Smooth muscle cell (in vitro differentiated cells): ENCODE results near the gene BMP7. TPM values are rescaled to one million over a fixed set of nuclear protein-coding genes. Genes with fewer than 3 reads are reported as not detected.

ENCODE experiments used
- DNase-seq: peaks from one replicate; lab custom pipeline; 2025; ENCODE audit not compliant: unreplicated experiment; lab: John Stamatoyannopoulos, UW
- H2AFZ ChIP-seq: fragments of 200-600 bp; sonication (generic); 2 replicates; pipeline ENCODE4 v1.6.0; 2016; ENCODE audit warnings: antibody characterized with exemption, low read depth, mild to moderate bottlenecking
- H3F3A ChIP-seq: fragments of 200-600 bp; sonication (generic); 2 replicates; pipeline ENCODE4 v1.6.0; 2017; ENCODE audit warnings: antibody characterized with exemption, low read depth
- H3K27ac ChIP-seq: fragments of 200-600 bp; sonication (generic); 2 replicates; pipeline ENCODE4 v1.5.1; 2016; ENCODE audit warnings: low read depth, mild to moderate bottlenecking
- H3K27me3 ChIP-seq: fragments of 200-600 bp; sonication (generic); 2 replicates; pipeline ENCODE4 v1.6.1; 2016; ENCODE audit warnings: low read depth, mild to moderate bottlenecking
- H3K36me3 ChIP-seq: fragments of 200-600 bp; sonication (generic); 2 replicates; pipeline ENCODE4 v1.5.1; 2016; ENCODE audit warnings: low read depth
- H3K4me1 ChIP-seq: fragments of 200-600 bp; sonication (generic); 2 replicates; pipeline ENCODE4 v1.5.1; 2016; ENCODE audit warnings: low read depth
- H3K4me2 ChIP-seq: fragments of 200-600 bp; sonication (generic); 2 replicates; pipeline ENCODE4 v1.6.0; 2016; ENCODE audit warnings: mild to moderate bottlenecking
- H3K4me3 ChIP-seq: fragments of 200-600 bp; sonication (generic); 2 replicates; pipeline ENCODE4 v1.5.1; 2016; ENCODE audit warnings: mild to moderate bottlenecking
- H3K79me2 ChIP-seq: fragments of 200-600 bp; sonication (generic); 2 replicates; pipeline ENCODE4 v1.6.0; 2016; ENCODE audit warnings: low read depth, mild to moderate bottlenecking
- H3K9ac ChIP-seq: fragments of 200-600 bp; sonication (generic); 2 replicates; pipeline ENCODE4 v1.6.0; 2016; ENCODE audit warnings: low read depth
- H3K9me3 ChIP-seq: fragments of 200-600 bp; sonication (generic); replicated peaks from 2 replicates; pipeline ENCODE4 v1.5.1; 2016; ENCODE audit warnings: low read depth
- H4K20me1 ChIP-seq: fragments of 200-600 bp; sonication (generic); 2 replicates; pipeline ENCODE4 v1.6.0; 2016; ENCODE audit warnings: low read depth
- WGBS: methylation state at CpG from one replicate; pipeline ENCODE4 v1.1.7; 2016; ENCODE audit warnings: low lambda C conversion rate; 5-methylcytosine and 5-hydroxymethylcytosine counted together
- polyA plus RNA-seq: library from polyadenylated mRNA; unstranded; fragments of >200 nt; fragmentation: Nextera tagmentation; extraction: Ambion mirVana; gene quantifications from 2 replicates; pipeline ENCODE4 v1.2.1, GENCODE V29; 2016
- total RNA-seq: library from RNA; depleted of rRNA; stranded (reverse); fragments of >200 nt; gene quantifications from 2 replicates; pipeline ENCODE4 v1.2.3, GENCODE V29; 2014
- TF ChIP-seq, protein P1 (sequence below): fragments of 200-600 bp; sonication (generic); IDR thresholded peaks from 2 replicates; pipeline ENCODE4 v1.5.1; 2017; ENCODE audit warnings: borderline replicate concordance, mild to moderate bottlenecking, antibody characterized with exemption; ENCODE audit not compliant: insufficient read depth, poor library complexity, severe bottlenecking

BMP7 gene
- total and polyA plus RNA-seq, 2 experiments from 2014 or later = 18.1 to 28.3 TPM

DNA sequence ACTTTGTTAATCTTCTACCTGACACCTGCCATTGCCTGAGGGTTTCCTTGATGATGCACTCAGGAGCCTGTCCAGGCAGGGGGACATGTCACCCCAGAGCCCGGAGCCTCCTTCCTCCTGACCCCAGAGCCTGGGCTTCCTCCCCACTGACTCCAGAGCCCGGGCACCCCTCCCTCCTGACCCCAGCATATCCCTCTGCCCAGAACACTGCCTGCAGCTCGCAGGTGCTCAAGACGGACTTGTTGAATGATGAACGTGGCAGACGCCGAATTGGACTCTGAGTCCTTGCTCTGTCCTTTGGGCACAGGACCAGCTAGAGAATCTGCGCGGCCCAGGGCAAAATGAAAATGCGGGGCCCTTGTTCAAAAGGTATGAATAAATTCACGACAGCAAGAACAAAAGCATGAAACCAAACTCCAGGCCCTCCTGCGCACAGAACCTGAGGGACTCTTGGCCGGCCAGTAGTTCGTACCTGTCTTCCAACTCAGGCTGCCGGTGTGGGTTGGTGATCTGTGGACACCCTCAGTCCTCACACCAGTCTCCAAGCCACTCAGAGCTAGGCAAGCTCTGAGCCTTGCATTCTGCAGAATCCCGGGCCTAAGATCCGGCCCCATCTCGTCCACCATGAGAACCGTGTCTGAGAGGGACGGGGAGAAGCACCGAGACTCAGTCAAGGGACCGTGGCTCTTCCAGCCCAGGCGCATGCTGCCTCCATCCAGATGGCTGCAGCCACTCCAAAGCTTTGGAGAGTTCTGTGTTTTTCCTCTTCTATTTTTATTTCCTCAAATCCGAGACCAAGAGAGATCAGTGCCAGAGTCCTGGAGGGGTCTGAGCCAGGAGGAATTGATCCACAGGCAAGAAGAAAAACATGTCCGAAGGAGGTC is 104.7 kb downstream of the BMP7 start:
- no peaks in the 10 kb centered on the region for H3F3A ChIP-seq
- H3K9ac ChIP-seq = no peak overlapping the region
- no peak overlapping the region for H3K27ac ChIP-seq
- no peak overlapping the region for H3K4me2 ChIP-seq
- H4K20me1 ChIP-seq = no peaks in the 10 kb centered on the region
- H3K36me3 ChIP-seq = no peaks in the 10 kb centered on the region
- H3K9me3 ChIP-seq = no peaks in the 10 kb centered on the region
- H3K4me3 ChIP-seq = no peak overlapping the region
- no peaks in the 10 kb centered on the region for H3K27me3 ChIP-seq
- no peak for DNase-seq
- no peak overlapping the region for H2AFZ ChIP-seq
- H3K4me1 ChIP-seq = peaks cover 3% of the 10 kb centered on the region
- TF ChIP-seq, protein P1, sequence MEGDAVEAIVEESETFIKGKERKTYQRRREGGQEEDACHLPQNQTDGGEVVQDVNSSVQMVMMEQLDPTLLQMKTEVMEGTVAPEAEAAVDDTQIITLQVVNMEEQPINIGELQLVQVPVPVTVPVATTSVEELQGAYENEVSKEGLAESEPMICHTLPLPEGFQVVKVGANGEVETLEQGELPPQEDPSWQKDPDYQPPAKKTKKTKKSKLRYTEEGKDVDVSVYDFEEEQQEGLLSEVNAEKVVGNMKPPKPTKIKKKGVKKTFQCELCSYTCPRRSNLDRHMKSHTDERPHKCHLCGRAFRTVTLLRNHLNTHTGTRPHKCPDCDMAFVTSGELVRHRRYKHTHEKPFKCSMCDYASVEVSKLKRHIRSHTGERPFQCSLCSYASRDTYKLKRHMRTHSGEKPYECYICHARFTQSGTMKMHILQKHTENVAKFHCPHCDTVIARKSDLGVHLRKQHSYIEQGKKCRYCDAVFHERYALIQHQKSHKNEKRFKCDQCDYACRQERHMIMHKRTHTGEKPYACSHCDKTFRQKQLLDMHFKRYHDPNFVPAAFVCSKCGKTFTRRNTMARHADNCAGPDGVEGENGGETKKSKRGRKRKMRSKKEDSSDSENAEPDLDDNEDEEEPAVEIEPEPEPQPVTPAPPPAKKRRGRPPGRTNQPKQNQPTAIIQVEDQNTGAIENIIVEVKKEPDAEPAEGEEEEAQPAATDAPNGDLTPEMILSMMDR = no peak
- no peaks in the 10 kb centered on the region for H3K79me2 ChIP-seq
- WGBS = 92% methylated on average over 25 of the region's 25 CpGs

DNA sequence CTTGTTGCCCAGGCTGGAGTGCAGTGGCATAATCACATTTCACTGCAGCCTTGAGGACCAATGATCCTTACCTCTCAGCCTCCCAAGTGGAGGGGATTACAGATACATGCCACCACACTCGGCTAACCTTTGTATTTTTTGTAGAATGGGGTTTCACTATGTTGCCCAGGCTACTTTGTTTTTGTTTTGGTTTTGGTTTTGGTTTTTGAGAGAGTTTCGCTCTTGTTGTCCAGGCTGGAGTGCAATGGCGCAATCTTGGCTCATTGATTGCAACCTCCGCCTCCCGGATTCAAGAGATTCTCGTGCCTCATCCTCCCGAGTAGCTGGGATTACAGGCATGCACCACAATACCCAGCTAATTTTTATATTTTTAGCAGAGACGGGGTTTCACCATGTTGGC is 105.5 kb downstream of the BMP7 start:
- H3K4me3 ChIP-seq = no peak overlapping the region
- H3K79me2 ChIP-seq = no peaks in the 10 kb centered on the region
- no peaks in the 10 kb centered on the region for H3K36me3 ChIP-seq
- no peaks in the 10 kb centered on the region for H3K27me3 ChIP-seq
- H3F3A ChIP-seq = no peaks in the 10 kb centered on the region
- H3K9ac ChIP-seq = no peak overlapping the region
- H2AFZ ChIP-seq = no peak overlapping the region
- DNase-seq = no peak
- H3K4me2 ChIP-seq = no peak overlapping the region
- H3K27ac ChIP-seq = no peak overlapping the region
- H4K20me1 ChIP-seq = no peaks in the 10 kb centered on the region
- peaks cover 3% of the 10 kb centered on the region for H3K4me1 ChIP-seq
- H3K9me3 ChIP-seq = no peaks in the 10 kb centered on the region
- TF ChIP-seq, protein P1 = no peak
- 87% methylated on average over 8 of the region's 8 CpGs for WGBS

DNA sequence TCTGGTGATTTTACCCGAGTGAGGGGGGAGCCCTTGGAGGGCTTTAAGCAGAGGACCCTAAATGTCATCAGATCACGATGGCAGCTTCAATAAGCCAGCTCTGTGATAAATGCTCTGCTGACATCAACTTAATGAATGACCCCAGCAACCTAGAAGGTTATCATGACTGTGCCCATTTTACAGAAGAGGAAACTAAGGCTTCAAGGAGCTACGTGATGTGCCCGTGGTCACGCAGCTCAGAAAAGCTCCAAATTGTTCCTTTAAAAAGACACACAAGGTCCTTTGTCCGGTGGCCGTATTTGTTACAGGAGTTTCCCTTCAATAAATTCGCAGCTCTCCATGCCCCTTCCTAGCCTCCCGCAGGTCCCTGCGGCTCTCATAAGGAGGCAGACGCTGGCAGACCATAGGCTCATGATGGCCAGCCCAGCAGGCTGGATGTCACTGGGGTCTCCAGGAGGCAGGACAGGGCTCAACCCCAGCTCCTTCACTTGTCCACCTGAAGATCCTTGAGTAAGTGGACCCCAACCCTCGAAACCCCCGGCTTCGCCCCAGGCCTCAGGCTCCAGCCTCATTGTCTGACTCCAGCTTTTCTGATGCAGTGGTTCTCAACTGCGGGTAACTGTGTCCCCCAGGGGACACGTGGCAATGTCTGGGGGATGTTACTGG is 106.4 kb downstream of the BMP7 start:
- H3K79me2 ChIP-seq = no peaks in the 10 kb centered on the region
- no peak overlapping the region for H3K27ac ChIP-seq
- H3K4me1 ChIP-seq = peaks cover 3% of the 10 kb centered on the region
- no peak overlapping the region for H3K9ac ChIP-seq
- H3K27me3 ChIP-seq = no peaks in the 10 kb centered on the region
- no peak overlapping the region for H2AFZ ChIP-seq
- TF ChIP-seq, protein P1 = no peak
- no peaks in the 10 kb centered on the region for H3K36me3 ChIP-seq
- WGBS = 90% methylated on average over 16 of the region's 16 CpGs
- H3K9me3 ChIP-seq = no peaks in the 10 kb centered on the region
- H3K4me2 ChIP-seq = no peak overlapping the region
- H3F3A ChIP-seq = no peaks in the 10 kb centered on the region
- H3K4me3 ChIP-seq = no peak overlapping the region
- H4K20me1 ChIP-seq = no peaks in the 10 kb centered on the region
- no peak for DNase-seq
